Measurements from ENCODE around the gene ZBTB9. TPM values are rescaled to one million over a fixed set of nuclear protein-coding genes. Genes with fewer than 3 reads are reported as not detected.

ZBTB9 gene
- total and polyA plus RNA-seq, 10 donors = 3.6 to 8.4 (median 5.5) TPM

GRCh38 chr6:33423777-33424176, 30.6 kb upstream of the ZBTB9 start:
- Histone ChIP-seq H3K27me3 (replicated peaks in 1 of 7) (peaks cover 0 to 6% (median 0%) of the 10 kb centered on the region in 7 donors), H3K9me3 (no peaks in the 10 kb centered on the region), H3K4me1 (peaks cover 16 to 54% (median 44%) of the 10 kb centered on the region in 6 donors), H3K36me3 (no peaks in the 10 kb centered on the region), H3K4me3 (no peak overlapping the region), H3K27ac (no peak overlapping the region)
- peak; percentile 23 for DNase-seq
- TF ChIP-seq POLR2AphosphoS5 (IDR thresholded peaks at IDR 0.05) (no peak), POLR2A (IDR thresholded peaks at IDR 0.05) (no peak)
- TF ChIP-seq, protein P1, sequence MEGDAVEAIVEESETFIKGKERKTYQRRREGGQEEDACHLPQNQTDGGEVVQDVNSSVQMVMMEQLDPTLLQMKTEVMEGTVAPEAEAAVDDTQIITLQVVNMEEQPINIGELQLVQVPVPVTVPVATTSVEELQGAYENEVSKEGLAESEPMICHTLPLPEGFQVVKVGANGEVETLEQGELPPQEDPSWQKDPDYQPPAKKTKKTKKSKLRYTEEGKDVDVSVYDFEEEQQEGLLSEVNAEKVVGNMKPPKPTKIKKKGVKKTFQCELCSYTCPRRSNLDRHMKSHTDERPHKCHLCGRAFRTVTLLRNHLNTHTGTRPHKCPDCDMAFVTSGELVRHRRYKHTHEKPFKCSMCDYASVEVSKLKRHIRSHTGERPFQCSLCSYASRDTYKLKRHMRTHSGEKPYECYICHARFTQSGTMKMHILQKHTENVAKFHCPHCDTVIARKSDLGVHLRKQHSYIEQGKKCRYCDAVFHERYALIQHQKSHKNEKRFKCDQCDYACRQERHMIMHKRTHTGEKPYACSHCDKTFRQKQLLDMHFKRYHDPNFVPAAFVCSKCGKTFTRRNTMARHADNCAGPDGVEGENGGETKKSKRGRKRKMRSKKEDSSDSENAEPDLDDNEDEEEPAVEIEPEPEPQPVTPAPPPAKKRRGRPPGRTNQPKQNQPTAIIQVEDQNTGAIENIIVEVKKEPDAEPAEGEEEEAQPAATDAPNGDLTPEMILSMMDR (IDR thresholded peaks at IDR 0.05 in 8 of 11, conservative IDR thresholded peaks at IDR 0.05 in 3 of 11) = no peak
- 94 to 100% (median 98%) methylated on average over 2 of the region's 2 CpGs for WGBS, 5 donors
- intact Hi-C loops (cut with DNase I; ENCODE audit: low total_unique reads) = no loop called here

DNA sequence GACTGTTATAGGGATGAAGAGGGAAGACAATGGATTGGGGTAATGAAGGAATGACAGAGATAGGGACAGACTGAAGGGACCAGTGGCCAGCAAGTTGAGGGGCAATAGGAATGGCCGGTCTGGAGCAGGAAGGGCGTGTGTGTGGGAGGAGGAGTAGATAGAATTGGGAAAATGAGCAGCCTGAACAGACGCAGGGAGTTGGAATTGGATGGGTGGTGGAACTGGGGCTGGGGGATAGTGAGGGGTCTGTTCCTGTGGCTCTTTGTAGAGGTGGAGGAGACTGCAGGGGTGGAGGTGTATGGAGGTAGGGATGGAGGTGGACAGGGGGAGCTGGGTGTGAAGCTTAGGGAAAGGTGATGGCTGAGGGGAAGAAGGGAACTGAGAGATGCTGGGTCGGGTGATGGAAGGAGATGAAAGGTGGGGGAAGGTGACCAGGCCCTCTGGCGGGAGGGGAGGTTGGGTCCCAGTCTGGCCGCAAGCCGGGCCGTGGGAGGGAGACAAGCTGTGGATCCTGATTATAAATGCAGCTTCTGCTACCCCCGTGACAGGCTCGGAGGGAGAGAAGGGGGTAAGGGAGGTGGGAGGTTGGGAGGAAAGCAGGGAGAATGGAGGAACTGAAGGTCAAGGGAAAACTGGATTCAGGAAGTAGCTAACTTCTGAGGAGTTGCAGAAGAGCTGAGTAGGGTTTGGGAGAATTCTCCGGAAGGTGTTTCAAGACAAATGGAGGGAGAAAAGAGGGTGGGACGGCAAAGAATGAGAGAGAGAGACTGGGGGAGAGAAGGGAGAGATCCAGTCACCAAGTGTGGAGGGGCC, 29.3 kb upstream of the ZBTB9 start:
- intact Hi-C loops (cut with DNase I; ENCODE audit: low total_unique reads) = no loop called here

DNA sequence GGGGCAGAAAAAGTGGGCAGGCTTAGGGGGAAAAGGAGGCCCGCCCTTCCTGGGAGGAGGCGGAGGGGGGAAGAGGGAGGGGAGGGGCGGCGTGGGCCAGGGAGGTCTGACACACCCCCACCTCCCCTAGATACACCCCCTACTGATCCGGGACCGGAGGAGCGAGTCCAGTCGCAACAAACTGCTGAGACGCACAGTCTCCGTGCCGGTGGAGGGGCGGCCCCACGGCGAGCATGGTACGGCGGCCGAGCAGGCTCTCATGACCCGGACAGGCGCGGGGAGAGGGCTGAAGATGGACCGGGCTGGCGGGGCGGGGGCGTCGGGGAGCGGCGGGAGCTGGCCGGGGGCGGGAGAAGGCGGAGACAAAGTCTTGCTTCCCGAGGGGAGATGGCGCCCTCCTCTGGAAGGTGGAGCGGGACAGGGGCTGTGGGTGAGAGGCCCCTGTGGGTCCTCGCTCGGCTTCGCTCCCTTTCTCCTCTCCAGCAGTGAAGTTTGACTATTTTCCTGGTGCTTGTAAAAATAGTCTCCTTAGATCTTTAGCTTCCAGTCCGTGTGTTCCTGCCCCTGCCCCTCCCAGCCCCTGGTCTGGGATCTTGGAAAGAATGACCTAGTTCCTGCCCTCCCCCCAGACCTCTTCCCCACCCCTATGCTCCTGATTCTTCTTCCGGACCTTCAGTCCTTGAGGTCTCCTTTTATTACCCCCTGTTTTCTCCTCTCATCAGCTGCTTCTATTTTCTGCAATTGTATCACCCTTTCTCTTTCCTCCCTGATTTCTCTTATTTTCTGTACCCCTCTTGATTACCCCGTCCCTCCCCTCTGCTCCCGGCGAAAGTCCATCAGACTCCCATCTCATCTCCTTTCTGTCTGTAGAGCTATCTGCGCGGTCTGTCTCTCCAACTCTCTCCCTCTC, 28.5 kb upstream of the ZBTB9 start:
- intact Hi-C loops (cut with DNase I; ENCODE audit: low total_unique reads) = no loop called here

More for the DNA sequence above, 29.3 kb upstream of the ZBTB9 start:
- Histone ChIP-seq H3K27me3 (replicated peaks in 1 of 7) (no peaks in the 10 kb centered on the region), H3K27ac (peak overlapping the region; percentile 73 to 96 (median 90)), H3K4me1 (peaks cover 16 to 55% (median 48%) of the 10 kb centered on the region in 6 donors), H3K36me3 (no peaks in the 10 kb centered on the region), H3K9me3 (no peaks in the 10 kb centered on the region), H3K4me3 (peak overlapping the region; percentile 49 to 87 (median 59))
- peak; percentile 81 for DNase-seq
- whole genome bisulfite sequencing, 5 donors = 18 to 24% (median 22%) methylated on average over 12 of the region's 12 CpGs
- TF ChIP-seq POLR2A (IDR thresholded peaks at IDR 0.05) (no peak), POLR2AphosphoS5 (IDR thresholded peaks at IDR 0.05) (no peak)
- TF ChIP-seq, protein P1 (IDR thresholded peaks at IDR 0.05 in 8 of 11, conservative IDR thresholded peaks at IDR 0.05 in 3 of 11) = no peak

More for the DNA sequence above, 28.5 kb upstream of the ZBTB9 start:
- DNase-seq = peak; percentile 95
- Histone ChIP-seq H3K27me3 (replicated peaks in 1 of 7) (no peaks in the 10 kb centered on the region), H3K9me3 (no peaks in the 10 kb centered on the region), H3K4me3 (peak overlapping the region; percentile 49 to 87 (median 59)), H3K36me3 (no peaks in the 10 kb centered on the region), H3K27ac (peak overlapping the region; percentile 73 to 96 (median 90)), H3K4me1 (peaks cover 24 to 64% (median 56%) of the 10 kb centered on the region in 6 donors)
- 1 to 3% (median 1%) methylated on average over 27 to 43 of the region's 43 CpGs for WGBS, 5 donors
- peak; percentile 89 to 91 (median 90) for TF ChIP-seq POLR2AphosphoS5 (IDR thresholded peaks at IDR 0.05)
- TF ChIP-seq POLR2A (IDR thresholded peaks at IDR 0.05) = peak in 2 of 3 donors; percentile 19 to 21
- TF ChIP-seq, protein P1 (IDR thresholded peaks at IDR 0.05 in 8 of 11, conservative IDR thresholded peaks at IDR 0.05 in 3 of 11) = peak; percentile 7 to 76 (median 51)
